ENCODE results near the gene EHD4.

EHD4 gene

DNA sequence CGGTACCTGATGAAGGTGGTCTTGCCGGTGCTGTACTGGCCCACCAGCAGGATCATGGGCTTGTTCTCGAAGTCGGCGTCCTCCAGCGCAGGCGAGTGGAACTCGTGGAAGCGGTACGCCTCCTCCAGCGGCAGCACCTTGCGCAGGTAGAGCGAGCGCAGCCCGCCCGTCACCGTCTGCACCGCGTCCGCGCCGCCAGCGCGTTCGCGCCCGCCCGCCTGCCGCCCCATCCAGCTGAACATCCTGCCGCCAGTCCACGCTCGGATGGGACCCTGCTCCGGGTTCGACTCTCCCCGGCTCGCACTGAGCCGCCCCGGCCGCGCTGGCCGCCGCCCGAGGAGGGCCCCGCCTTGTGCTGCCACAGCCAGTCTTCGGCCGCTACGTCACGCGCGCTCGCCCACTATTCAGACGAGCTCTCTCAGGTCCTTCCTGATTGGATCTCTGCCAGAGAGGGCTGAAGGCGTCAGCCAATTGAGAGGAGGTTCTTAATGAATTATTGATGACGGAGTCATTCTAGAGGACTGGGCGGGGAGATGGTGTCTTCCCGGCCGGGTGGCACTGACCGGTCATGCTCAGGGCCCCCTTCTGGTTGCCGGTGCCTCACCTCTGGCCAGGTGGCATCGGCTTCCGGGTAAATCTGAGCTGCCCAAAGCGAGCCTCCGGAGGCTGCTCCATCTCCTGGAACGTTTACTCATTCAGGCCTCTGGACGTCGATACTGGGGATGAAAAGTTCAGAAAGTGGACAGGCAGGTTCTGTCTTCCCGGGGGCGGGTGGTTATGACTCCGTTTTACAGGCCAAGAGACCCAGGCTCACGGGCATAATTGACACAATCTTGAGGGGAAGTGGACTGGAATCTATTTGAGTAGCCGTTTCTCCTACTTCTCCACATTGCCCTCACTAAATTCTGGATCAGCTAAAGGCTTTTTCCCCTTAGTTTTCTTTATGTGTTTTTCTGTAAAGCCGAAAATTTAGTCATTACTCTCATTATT, at the start of gene EHD4:
TSS of gene EHD4 (minus strand) at position 305 of the 990 bp plus-strand sequence. CDS start at position 242, 63 bp downstream.
- DNase-seq (ENCODE audit: low read depth in 2 of 3, low spot score in 1 of 3) = peak; percentile 92 to 94 (median 93)

DNA sequence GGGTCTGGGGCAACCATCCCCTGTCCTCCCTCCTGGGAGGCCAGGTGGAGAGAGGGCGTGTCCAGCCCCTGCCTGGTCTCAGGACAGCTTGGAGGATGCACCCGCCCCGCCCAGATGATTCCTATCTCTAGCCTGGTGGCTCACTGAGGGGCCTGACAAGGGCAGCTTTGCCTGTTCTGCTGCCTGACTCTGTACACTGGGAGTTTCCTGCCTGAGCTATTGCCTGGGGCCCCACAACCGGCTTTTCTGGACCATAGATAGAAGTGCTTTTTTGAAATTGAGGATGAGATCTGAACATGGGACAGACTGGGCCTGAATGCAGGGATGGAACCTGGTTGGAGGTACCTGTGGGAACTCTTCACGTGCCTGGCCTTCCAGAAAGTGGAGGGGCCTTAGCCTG, 49.2 kb upstream of the EHD4 start:
- DNase-seq (ENCODE audit: low read depth in 2 of 3, low spot score in 1 of 3) = no peak

DNA sequence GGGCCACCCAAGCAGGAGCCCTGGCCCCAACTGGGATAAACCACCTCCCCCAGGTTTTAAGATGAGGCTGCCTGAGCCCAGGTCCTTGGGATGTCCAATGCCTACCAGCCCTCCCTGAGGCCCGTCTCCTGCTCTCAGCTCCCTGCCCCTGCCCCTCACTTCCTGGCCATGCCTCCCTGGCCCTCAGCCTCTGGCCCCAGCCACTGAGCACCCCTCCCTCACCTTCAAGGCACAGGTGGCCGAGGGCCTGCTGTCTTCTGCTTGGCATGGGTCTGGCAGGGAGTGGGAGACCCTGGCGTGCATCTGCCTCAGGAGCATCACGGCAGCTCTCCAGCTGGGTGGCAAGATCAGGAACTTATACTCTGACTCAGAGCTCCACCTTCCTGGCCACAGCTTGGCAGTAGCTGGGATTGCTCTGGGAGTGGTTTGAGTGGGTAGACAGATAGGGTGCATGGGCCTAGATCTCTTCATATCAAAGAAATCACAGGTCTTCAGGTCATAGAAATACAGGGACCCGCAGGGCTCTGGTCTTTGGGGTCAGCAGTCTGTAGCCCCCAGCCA, 48.4 kb upstream of the EHD4 start, which contains the start of gene PLA2G4E:
TSS of gene PLA2G4E (minus strand) at position 330 of the 561 bp plus-strand sequence. CDS start at position 318, 12 bp downstream.
- no peak for DNase-seq (ENCODE audit: low read depth in 2 of 3, low spot score in 1 of 3)

DNA sequence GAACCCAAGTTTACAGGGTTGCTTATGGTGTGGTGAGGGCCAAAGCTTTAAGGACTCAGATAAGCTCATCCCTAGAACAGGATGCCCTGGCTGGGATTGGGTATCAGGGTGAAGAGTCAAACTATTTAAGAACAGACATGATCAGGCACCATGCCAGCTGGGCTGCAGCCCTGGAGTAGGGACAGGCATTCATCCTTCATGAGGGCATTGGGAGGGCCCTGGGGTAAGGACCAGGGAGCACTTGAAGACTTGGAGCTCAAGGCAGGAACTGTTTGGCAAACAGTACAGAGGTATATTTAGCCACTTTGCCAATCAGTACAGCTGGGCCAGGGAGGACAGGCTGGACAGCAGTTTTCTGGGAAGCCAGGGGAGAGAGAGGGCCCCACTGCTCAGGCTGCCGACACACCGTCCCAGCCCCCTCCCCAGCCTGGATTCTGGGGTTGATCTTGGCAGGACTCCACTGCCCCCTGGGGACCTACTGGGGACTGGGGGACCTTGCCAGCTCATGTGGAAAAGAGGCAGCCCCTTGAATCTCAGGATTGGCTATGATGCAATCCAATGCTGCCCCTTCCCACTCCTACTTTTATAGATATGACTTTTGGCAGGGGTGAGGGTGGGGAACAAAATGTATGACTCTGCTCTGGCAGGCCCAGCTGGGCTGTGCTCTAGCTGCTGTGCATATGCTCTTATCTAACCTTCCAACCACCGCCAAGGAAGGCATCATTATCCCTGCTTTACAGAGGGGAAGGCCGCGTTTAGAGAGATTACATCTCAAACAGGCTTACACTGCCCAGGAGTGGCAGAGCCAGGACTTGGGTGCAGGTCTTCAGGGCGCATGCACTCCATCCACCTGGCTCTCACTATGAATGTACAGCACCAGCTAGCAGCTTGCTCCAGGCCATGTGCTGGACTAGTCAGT, 46.2 kb upstream of the EHD4 start:
- no peak for DNase-seq (ENCODE audit: low read depth in 2 of 3, low spot score in 1 of 3)

DNA sequence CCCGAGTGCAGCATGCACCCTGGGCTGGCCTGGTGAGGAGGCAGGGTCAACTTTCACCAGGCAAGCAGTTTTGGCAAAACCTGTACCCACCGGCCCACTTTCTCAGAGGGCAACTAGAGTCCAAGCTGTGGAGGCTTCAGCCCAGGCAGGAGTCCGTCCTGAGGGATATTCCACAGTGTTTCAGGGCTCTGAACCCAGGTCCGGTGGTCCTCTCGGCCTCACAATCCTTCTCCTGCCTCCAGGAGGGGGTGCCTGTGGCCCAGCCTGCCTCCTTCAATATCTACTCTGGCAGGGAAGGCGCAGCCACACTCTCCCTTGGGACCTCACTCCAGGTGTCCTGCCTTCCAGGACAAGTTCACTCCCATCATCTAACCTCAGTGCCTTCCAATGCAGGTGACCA, 44.6 kb upstream of the EHD4 start:
- DNase-seq (ENCODE audit: low read depth in 2 of 3, low spot score in 1 of 3) = no peak

DNA sequence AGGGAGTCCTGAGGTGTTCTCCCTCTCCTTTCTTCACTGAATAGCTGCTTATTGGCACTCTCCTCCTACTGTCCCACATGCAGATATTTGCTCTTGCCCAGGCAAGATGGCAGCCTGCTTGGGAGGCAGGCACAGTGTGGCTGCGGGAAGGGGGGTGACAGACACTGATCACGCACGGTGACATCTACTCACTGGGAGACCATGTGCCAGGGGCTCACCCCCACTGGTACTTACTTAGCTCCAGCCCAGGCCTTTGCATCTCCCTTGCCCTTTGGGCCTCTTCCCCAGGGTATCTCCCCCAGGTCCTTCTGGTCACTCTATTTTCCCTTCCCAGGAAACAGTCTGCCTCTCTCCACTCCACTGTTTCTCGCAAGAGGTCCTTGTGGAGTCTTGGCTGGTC, 42.0 kb upstream of the EHD4 start:
- DNase-seq (ENCODE audit: low read depth in 2 of 3, low spot score in 1 of 3) = no peak

DNA sequence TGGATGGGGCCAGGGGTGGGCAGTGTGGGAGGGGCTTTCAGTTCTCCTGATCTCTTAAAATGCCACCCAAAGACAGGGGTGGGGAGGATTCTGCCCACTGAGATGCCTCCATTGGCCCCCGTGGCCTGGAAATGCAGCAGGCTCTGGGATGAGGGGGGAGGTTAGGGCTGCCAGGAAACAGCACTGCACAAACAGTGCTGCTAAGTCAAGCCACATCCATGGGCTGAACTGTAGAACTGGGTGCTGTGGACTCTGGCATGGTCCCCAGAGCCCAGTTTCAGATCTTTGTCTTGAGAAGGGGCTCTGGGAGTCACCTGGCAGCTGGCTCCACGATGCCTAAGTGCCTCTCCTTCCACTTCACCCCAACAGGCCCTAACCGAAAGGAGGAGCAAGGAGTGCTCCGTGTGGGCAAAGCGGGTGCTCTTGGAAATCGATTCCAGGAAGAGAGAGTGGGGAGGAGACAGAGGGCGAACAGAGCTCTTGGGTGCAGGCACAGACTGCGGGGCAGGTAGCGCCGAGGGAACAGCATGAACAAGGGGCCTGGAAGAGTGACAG, 40.6 kb upstream of the EHD4 start:
- DNase-seq (ENCODE audit: low read depth in 2 of 3, low spot score in 1 of 3) = no peak

DNA sequence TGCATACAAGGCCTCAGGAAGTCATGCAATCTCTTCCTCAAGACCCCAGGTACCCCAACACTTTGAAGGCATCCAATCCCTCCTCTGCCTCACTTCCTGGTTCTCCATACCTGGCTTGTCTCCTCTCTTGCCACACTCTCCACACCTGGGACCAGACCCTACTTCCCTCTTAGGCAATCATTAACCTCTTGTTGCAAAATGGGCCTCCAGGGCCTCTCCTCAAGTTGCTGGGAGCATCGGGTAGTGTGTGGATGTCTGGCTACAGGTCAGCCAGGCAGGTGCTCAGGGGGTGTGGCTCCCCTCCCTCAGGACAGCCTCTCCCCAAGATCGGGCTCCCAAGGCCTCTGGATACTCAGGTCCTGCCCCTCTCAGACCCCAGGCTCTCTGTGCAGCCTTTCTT, 39.9 kb upstream of the EHD4 start:
- no peak for DNase-seq (ENCODE audit: low read depth in 2 of 3, low spot score in 1 of 3)

DNA sequence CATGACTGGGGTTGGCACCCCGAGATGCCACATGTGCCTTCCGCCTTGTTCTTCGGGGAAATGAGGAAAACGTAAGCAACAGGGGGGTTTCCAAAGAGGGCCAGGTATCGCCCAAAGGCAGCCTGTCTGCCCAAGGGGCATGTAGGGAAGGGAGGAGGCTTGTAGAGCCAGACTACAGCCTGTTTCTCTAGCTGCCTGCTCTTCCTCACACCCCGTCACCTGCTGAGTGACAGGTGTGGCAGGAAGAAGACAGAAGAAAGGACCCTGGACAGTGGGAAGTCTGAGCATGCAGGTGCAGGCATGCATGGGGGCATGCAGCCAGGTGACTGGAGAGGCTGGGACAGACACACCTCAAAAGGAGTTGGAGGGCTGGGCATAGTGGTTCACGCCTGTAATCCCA, 38.7 kb upstream of the EHD4 start:
- DNase-seq (ENCODE audit: low read depth in 2 of 3, low spot score in 1 of 3) = no peak

DNA sequence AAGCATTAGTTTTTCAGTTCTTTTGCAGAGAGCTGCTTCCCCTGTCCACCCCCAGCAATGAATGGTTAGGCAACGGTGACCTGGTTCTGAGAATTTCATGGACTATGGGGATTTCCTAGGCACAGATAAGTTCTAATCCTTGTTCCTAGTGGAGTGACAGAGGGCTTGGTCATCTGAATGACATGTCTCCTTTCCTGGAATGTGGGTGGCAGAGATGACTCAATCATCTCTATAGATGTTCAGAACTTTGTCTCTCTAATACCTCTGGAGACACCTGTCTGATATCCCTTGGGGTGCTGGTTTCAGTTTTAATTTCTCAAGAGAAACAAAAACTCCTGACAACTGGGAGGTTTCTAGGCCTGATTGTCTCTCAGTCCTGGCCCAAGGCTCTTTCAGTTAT, 38.1 kb upstream of the EHD4 start:
- DNase-seq (ENCODE audit: low read depth in 2 of 3, low spot score in 1 of 3) = peak in 2 of 3 donors; percentile 10 to 18

DNA sequence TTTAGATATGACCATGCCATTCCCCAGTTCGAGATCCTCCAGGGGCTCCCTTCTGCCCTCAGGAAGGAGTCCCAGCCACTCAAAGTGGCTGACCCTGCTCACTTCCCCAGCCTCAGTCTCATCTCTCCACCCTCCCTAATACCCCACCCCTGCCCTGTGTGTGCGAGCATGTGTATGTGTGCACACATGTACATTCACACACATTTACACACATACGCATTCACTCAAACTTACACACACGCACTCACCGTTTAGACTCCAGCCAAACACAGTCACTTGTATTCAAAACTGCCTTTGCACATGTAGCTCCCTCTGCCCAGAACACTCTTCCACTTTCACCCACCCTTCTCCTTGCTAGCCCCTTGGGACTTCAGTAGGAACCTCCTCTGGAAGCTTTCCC, 37.1 kb upstream of the EHD4 start:
- DNase-seq (ENCODE audit: low read depth in 2 of 3, low spot score in 1 of 3) = no peak

DNA sequence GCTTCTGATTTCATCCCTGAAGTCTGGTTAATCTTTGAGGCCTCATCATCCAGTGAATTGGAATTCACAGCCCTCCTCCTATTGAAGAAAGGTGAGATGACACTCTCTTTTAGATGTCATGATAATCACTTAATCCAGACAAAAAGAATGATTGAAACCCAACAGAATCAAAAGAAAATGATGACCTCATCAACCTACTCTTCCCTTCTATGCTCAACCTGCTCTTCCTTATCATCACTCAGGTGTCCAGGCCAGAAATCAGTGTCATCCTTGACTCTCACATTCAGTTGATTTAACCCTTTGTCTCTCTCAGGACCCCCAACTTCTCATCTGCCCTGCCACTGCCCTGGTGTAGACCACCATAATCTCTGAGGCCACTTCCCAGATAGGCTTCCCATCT, 36.7 kb upstream of the EHD4 start:
- DNase-seq (ENCODE audit: low read depth in 2 of 3, low spot score in 1 of 3) = no peak

DNA sequence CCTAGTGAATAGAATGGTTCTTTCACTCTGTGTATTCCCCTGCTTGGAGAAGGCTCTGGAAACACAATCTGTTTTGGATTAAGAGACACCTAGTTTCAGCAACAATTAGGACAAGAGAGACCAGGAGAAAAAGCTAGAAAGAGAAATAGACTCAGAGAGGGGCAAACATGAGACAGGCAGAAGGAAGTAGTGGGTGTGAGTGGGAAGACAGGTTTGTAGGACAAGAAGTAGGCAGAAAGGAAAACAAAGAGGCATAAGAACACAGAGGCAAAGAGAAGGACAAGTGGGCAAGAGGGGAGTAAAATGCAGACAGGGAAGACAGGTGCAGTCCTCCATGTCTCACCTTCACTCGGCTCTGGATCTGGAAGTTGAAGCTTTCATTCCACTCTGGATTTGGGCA, 35.0 kb upstream of the EHD4 start:
- DNase-seq (ENCODE audit: low read depth in 2 of 3, low spot score in 1 of 3) = no peak

DNA sequence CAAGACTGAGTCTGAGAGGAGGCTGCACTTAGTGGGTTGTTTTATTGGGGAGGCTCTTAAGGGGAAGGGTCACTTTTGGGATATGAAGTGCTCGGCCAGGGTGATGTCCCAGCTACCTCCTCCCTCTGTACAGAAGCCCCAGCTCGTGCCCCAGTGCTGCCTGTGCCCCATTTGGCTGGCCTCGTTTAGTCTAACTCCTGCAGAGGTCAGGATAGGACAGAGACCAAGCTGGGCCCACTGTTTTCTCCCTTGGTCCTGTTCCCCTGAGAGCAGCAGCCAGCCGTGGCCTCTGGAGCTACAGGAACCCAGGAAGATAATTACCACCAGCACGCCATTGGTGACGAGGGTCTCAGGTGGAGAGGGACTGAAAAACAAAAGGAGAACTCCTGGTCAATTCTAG, 30.0 kb upstream of the EHD4 start:
- no peak for DNase-seq (ENCODE audit: low read depth in 2 of 3, low spot score in 1 of 3)

DNA sequence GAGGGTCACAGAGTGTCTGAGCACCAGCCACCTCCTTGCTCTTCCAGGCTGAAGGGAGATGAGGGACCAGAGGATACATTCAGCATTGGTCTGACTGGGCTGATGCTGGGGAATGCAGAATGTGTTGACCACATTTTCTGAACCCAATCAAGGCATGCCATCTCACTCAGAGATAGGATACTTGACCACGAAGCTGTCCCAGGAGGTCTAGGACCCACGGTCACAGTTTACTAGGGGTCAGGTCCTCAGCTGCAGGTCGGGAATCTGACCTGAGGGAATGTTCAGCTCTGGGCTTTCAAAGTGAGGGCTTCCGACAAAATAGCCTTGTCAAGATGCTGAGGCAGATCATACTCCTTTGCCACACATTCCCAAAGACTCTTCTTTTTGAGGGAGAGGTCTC, 28.9 kb upstream of the EHD4 start:
- DNase-seq (ENCODE audit: low read depth in 2 of 3, low spot score in 1 of 3) = no peak

DNA sequence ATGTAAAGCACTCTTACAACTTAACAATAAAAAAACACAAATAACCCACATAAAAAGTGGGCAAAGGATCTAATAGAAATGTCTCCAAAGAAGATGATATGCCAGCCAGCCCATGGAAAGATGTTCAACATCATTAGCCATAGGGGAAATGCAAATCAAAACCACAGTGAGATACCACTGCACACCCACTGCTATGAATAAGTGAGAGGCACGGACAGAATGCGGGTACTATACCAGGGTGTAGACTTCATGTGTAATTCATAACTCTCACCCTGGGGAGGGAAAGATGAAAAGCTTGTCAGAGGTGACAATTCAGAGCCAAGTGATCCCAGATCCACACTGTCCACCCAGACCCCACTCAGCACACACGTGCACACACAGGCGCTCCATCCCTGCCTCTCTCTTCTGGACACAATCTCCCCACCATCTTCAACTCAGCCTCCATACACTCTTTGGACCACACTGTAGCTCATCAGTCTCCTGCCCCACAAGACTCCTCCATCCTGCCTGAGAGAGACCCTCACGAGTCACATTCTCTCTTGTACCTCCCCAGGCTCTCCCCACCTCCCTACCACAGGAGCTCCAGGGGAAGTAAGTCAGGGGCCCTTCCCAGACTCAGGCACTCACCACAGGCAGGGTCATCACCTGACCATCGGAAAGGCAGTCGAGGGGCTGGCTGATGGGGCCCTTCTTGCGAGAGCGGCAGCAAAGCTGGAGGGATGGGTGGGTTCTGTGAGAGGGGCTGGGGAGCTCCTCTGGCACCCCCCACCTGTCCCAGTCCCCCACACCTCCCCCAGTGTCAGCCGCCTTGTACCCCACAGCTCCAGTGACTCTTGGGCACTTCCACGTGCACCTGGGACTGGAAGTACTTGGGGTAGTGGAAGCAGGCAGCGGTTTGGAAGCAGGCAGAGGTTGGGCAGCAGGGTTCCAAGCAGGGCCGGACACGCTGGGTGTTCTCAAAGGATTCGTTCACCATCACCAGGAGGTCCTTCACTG, 27.2 kb upstream of the EHD4 start:
- no peak for DNase-seq (ENCODE audit: low read depth in 2 of 3, low spot score in 1 of 3)

DNA sequence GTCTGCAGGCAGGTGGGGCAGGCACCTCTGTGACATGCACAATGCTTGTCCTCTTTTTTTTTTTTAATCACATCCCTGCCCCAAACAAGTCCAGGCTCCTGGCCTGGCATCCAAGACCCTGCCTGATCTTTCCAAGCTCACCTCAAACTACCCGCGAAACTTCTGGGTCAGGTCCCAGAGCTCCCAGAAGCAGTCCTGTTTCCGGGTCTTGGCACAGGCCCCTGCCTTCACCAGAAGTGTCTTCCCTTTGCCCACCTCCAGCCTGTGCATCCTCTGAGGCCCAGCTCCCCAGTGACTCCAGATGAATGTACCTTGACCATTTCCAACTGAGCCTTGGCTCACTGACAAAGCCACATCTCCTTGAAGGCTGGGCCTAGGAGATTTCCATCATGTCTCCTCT, 25.5 kb upstream of the EHD4 start:
- DNase-seq (ENCODE audit: low read depth in 2 of 3, low spot score in 1 of 3) = no peak

DNA sequence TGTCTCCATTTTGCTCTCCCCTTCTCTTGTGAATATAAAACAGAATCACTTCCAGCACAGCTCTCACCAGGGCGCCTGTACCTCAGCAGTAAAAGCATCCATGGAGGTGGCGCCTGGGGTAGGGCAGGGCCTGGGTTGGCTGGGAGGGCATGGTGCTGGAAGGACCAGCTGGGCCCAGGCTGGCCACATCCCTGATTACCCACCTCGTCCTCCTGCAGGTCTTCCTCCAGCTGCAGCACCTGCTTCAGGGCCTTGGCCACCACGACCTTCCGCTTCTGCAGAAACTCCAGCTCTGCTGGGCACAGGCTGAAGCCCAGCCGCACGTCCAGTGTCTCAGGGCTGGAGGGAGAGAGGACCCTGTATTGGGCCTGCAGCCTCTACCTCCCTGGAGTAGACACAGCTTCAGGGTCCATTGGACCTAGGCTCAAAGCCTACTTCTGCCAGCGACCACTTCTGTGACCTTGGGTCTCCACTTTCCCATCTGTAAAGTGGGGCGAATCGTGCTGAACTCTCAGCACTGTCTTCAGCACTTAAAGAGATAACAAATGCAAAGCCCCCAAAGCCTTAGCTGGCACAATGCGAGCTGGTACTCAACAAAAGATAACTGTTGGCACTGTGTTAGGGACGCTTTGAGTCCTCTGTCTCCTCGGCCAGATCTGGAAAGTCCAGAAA, 24.7 kb upstream of the EHD4 start:
- DNase-seq (ENCODE audit: low read depth in 2 of 3, low spot score in 1 of 3) = no peak

DNA sequence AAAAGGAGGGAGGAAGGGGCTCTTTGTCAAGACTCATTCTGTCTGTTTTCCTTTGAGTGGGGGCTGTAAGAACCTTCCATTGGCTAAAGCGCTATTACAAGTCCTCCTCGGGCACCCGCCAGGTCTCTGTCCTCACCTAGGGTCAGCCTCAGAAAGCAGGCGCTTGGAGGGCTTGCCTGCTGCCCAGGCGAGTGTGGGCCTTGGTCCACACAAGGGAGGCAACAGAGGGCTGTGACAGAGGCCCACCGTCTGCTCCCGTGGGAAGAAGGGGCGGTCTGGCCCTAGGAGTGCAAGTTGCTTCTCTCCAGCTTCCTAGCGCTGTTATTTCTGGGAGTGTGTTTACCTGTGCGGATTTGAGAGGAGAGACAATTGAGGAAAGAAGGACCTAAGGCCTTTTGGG, 24.0 kb upstream of the EHD4 start:
- no peak for DNase-seq (ENCODE audit: low read depth in 2 of 3, low spot score in 1 of 3)

Measured in stimulated activated CD4-positive, alpha-beta T cell treated with anti-CD3 and anti-CD28 coated beads, Interleukin-12 subunit alpha, Interleukin-12 subunit beta, amount 100 ng/mL, for 48 hours (primary cell).